H1 (cell line): ENCODE measurements around the gene ACOT2. TPM values are rescaled to one million over a fixed set of nuclear protein-coding genes. Genes with fewer than 3 reads are reported as not detected.

Experiments
- CTCF ChIA-PET: fragments of 300-600 bp; sonication (Branson Sonifier 250); formaldehyde crosslinking; loops from one replicate; lab custom pipeline; 2021; ENCODE audit not compliant: partially characterized antibody; lab: Charles Lee
- POLR2A ChIA-PET: fragments of 300-600 bp; sonication (Branson Sonifier 250); formaldehyde crosslinking; loops from one replicate; lab custom pipeline; 2021; ENCODE audit warnings: inconsistent platforms; ENCODE audit not compliant: partially characterized antibody; lab: Charles Lee
- DNase-seq, 2 experiments: peaks; one replicate each; pipeline versions ENCODE4 v3.0.0 to v3.0.0-alpha.2; 2010 to 2022; ENCODE audit warnings: low spot score in 2 of 2, low read depth in 1 of 2, mixed read lengths in 1 of 2
- FAIRE-seq: peaks from 2 replicates; lab custom pipeline; 2011; peaks lifted over from hg19 to GRCh38; lab: Jason Lieb, UNC
- H2AFZ ChIP-seq: 2 replicates; pipeline ENCODE4 v1.8.1; 2012; ENCODE audit warnings: low read length, inconsistent platforms
- H2AK5ac ChIP-seq: 2 replicates; pipeline ENCODE4 v1.6.1; 2013; ENCODE audit warnings: low read depth, low read length
- H2BK120ac ChIP-seq: replicated peaks from 2 replicates; pipeline ENCODE3; 2013; ENCODE audit warnings: low read depth, low read length, inconsistent platforms
- H2BK12ac ChIP-seq: 2 replicates; pipeline ENCODE4 v1.6.1; 2013; ENCODE audit warnings: low read depth, low read length
- H2BK15ac ChIP-seq: 2 replicates; pipeline ENCODE4 v1.6.1; 2013; ENCODE audit warnings: low read length
- H2BK20ac ChIP-seq: 2 replicates; pipeline ENCODE4 v1.6.1; 2013; ENCODE audit warnings: low read length
- H2BK5ac ChIP-seq: 2 replicates; pipeline ENCODE4 v1.6.1; 2013; ENCODE audit warnings: low read depth, low read length
- H3K14ac ChIP-seq: 2 replicates; pipeline ENCODE4 v1.6.1; 2013; ENCODE audit warnings: inconsistent platforms; ENCODE audit not compliant: insufficient read length
- H3K18ac ChIP-seq: 2 replicates; pipeline ENCODE4 v1.6.1; 2013; ENCODE audit warnings: low read length; ENCODE audit errors: extremely low read depth
- H3K23ac ChIP-seq: 2 replicates; pipeline ENCODE4 v1.6.1; 2013; ENCODE audit warnings: inconsistent platforms; ENCODE audit not compliant: insufficient read length
- H3K23me2 ChIP-seq: 2 replicates; pipeline ENCODE4 v1.6.1; 2013; ENCODE audit warnings: low read depth, low read length
- H3K27ac ChIP-seq: 2 replicates; pipeline ENCODE4 v1.6.1; 2011; ENCODE audit warnings: low read depth, low read length, inconsistent platforms
- H3K27me3 ChIP-seq, 4 experiments: replicated peaks in 1 of 4; 1 replicate in 1 of 4; 2 replicates in 3 of 4; pipeline versions ENCODE4 v1.6.1 to v1.8.1; 2011 to 2013; ENCODE audit warnings: low read length in 3 of 4, mild to moderate bottlenecking in 3 of 4, inconsistent platforms in 2 of 4, mixed read lengths in 2 of 4, moderate library complexity in 1 of 4; ENCODE audit not compliant: control insufficient read depth in 3 of 4, insufficient read depth in 3 of 4; ENCODE audit errors: extremely low read depth in 1 of 4
- H3K36me3 ChIP-seq, 4 experiments: 2 replicates each; pipeline versions ENCODE4 v1.6.1 to v1.8.1; 2011 to 2013; ENCODE audit warnings: mild to moderate bottlenecking in 4 of 4, low read length in 3 of 4, moderate library complexity in 2 of 4, control low read depth in 1 of 4, inconsistent platforms in 1 of 4; ENCODE audit not compliant: insufficient read depth in 4 of 4, control insufficient read depth in 2 of 4
- H3K4ac ChIP-seq: replicated peaks from 2 replicates; pipeline ENCODE3; 2013; ENCODE audit warnings: low read length, low read depth, mixed read lengths, inconsistent platforms; ENCODE audit not compliant: insufficient read length
- H3K4me1 ChIP-seq, 4 experiments: replicated peaks in 1 of 4; 1 replicate in 1 of 4; 2 replicates in 3 of 4; pipeline versions ENCODE4 v1.6.1 to v1.8.1; 2011 to 2013; ENCODE audit warnings: low read length in 3 of 4, inconsistent platforms in 2 of 4, mixed read lengths in 1 of 4; ENCODE audit not compliant: insufficient read depth in 4 of 4, control insufficient read depth in 3 of 4
- H3K4me2 ChIP-seq, 2 experiments: 2 replicates each; pipeline versions ENCODE4 v1.6.1 to v1.8.1; 2011 to 2013; ENCODE audit warnings: low read depth in 2 of 2, low read length in 2 of 2, control low read depth in 1 of 2, inconsistent platforms in 1 of 2, mild to moderate bottlenecking in 1 of 2; ENCODE audit not compliant: insufficient read depth in 1 of 2
- H3K4me3 ChIP-seq, 4 experiments: fragments of 200-600, 300-600 bp in 1 of 4; sonication (generic), shearing (Covaris generic), sonication (Bioruptor Twin) in 1 of 4; 2 replicates each; pipeline versions ENCODE4 v1.5.1 to v1.8.1; 2011 to 2016; ENCODE audit warnings: low read length in 4 of 4, low read depth in 3 of 4, control low read depth in 2 of 4, inconsistent platforms in 2 of 4, mild to moderate bottlenecking in 2 of 4, mixed read lengths in 1 of 4, moderate library complexity in 1 of 4; ENCODE audit not compliant: insufficient read depth in 2 of 4; ENCODE audit errors: extremely low read depth in 1 of 4
- H3K56ac ChIP-seq: replicated peaks from 2 replicates; pipeline ENCODE3; 2013; ENCODE audit warnings: low read depth, mild to moderate bottlenecking, mixed read lengths, low read length, inconsistent platforms; ENCODE audit not compliant: insufficient read length
- H3K79me1 ChIP-seq: 2 replicates; pipeline ENCODE4 v1.6.1; 2013; ENCODE audit warnings: low read depth, low read length, control low read depth
- H3K79me2 ChIP-seq, 2 experiments: 2 replicates each; pipeline versions ENCODE4 v1.6.1 to v1.8.1; 2012 to 2013; ENCODE audit warnings: low read length in 2 of 2, mild to moderate bottlenecking in 2 of 2, inconsistent platforms in 1 of 2; ENCODE audit not compliant: insufficient read depth in 2 of 2, control insufficient read depth in 1 of 2
- H3K9ac ChIP-seq, 4 experiments: replicated peaks in 1 of 4; 1 replicate in 1 of 4; 2 replicates in 3 of 4; pipeline versions ENCODE4 v1.6.1 to v1.8.1; 2011 to 2013; ENCODE audit warnings: low read depth in 3 of 4, low read length in 3 of 4, control low read depth in 2 of 4, mild to moderate bottlenecking in 2 of 4, moderate library complexity in 2 of 4, inconsistent platforms in 1 of 4; ENCODE audit errors: extremely low read depth in 1 of 4
- H3K9me3 ChIP-seq, 2 experiments: 2 replicates each; pipeline versions ENCODE4 v1.6.1 to v1.8.1; 2012 to 2013; ENCODE audit warnings: mild to moderate bottlenecking in 2 of 2, moderate library complexity in 2 of 2, control low read depth in 1 of 2, inconsistent platforms in 1 of 2, low read depth in 1 of 2, low read length in 1 of 2, mixed read lengths in 1 of 2; ENCODE audit not compliant: insufficient read depth in 2 of 2
- H4K20me1 ChIP-seq, 2 experiments: replicated peaks in 1 of 2; 2 replicates each; pipeline versions ENCODE3 to v1.8.1; 2011 to 2013; ENCODE audit warnings: inconsistent platforms in 2 of 2, low read length in 2 of 2, mild to moderate bottlenecking in 1 of 2; ENCODE audit not compliant: insufficient read depth in 2 of 2, control insufficient read depth in 1 of 2
- H4K5ac ChIP-seq: 2 replicates; pipeline ENCODE4 v1.6.1; 2013; ENCODE audit warnings: low read length, low read depth, mixed read lengths, inconsistent platforms; ENCODE audit not compliant: insufficient read length
- H4K8ac ChIP-seq: 2 replicates; pipeline ENCODE4 v1.8.0; 2013; ENCODE audit warnings: mild to moderate bottlenecking, moderate library complexity, low read length, inconsistent platforms; ENCODE audit not compliant: insufficient read depth; ENCODE audit errors: extremely low read depth
- H4K91ac ChIP-seq: replicated peaks from 2 replicates; pipeline ENCODE3; 2013; ENCODE audit warnings: low read length, mixed read lengths, inconsistent platforms; ENCODE audit not compliant: insufficient read length
- SP4 ChIP-seq: IDR thresholded peaks from 2 replicates; pipeline ENCODE4 v1.6.1; 2012; ENCODE audit warnings: low read length, inconsistent platforms
- USF2 ChIP-seq: IDR thresholded peaks from 2 replicates; pipeline ENCODE4 v1.6.1; 2011; ENCODE audit warnings: low read length, improper control_type of control experiment
- WGBS, 2 experiments: shearing (Covaris generic) in 1 of 2; methylation state at CpG; one replicate each; pipeline versions ENCODE4 v1.1.6 to v1.1.7; 2013 to 2015; ENCODE audit warnings: low lambda C conversion rate in 2 of 2, mixed read lengths in 2 of 2, inconsistent platforms in 1 of 2, low coverage in 1 of 2, missing lambda C conversion rate in 1 of 2; ENCODE audit not compliant: insufficient replicate concordance in 2 of 2, insufficient coverage in 1 of 2, insufficient read length in 1 of 2; ENCODE audit errors: extremely low coverage in 1 of 2, missing lambda C conversion rate in 1 of 2; 5-methylcytosine and 5-hydroxymethylcytosine counted together
- polyA plus RNA-seq, 7 experiments: library from polyadenylated mRNA; depleted of rRNA in 3 of 7; stranded (reverse) in 5 of 7; unstranded in 2 of 7; fragments of >200 nt in 5 of 7; fragments of 200-250 nt in 2 of 7; gene quantifications; 1 replicate in 5 of 7; 2 replicates in 1 of 7; 4 replicates in 1 of 7; pipeline versions ENCODE4 v1.2.1 to v1.2.3, GENCODE V29; 2011 to 2013; ENCODE audit warnings: missing spikeins in 2 of 7, mixed read lengths in 2 of 7
- total RNA-seq: library from RNA; stranded (reverse); fragmentation: NEBNext Ultra II Directional; extraction: Animal tissue kit (Norgen Biotek cat#: 25700); gene quantifications from 2 replicates; pipeline ENCODE4 v1.2.1, GENCODE V29; 2021

The ACOT2 gene
- total and polyA plus RNA-seq, 2 of the 8 experiments (the other 6 are each of a cell fraction or from before 2014, with no cell fraction given) = 5.8 to 5.9 TPM

DNA sequence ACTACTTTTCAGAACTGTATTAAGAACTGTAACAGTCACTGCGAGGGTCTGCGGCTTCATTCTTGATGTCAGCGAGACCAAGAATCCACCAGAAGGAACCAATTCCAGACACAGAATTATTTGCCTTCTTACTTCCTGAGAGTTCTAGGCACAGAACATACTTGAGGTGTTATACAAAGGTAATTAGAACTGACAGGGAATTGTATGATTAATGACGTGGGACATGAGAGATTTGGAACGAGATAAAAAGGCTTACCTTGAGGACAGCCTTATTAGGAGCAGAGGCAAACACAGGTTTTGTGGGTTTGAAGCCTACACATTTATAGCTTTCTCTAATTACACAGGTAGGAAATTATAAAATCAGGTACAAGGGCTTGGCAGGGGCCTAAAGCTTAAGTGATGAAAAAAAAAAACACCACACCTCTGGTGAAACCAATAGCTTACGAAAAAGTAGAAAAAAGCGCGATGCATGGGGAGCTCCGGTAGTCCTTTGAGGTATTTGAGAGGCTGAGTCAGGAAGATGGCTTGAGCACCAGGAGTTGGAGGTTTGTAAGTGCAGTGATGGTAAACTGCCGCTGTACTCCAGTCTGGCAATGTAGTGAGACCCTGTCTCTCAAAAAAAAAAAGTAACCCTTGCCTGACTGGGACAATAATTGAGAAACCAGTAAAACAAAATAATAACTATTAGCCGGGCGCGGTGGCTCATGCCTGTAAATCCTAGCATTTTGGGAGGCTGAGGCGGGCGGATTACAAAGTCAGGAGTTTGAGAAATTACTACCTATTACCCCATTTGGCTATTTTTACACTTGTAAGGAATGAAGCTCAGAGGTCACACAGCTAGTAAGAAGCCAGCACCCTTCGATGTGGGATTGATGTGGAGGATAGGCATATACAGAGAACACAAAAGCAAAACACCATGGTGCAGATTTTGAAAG, 795 bp upstream of the ACOT2 start:
- Histone ChIP-seq H4K8ac (no peak overlapping the region), H3K23me2 (peaks cover 7% of the 10 kb centered on the region; the same call in 1 of the 2 replicates), H3K56ac (no peak overlapping the region), H2AK5ac (no peak overlapping the region), H2BK15ac (peak overlapping the region; percentile 10; the same call in 1 of the 2 replicates), H3K9ac (no peak overlapping the region), H3K9me3 (no peaks in the 10 kb centered on the region), H2AFZ (no peak overlapping the region), H4K5ac (no peak overlapping the region), H3K27ac (no peak overlapping the region), H2BK12ac (no peak overlapping the region; the same call in 1 of the 2 replicates), H3K4me2 (peak overlapping the region; percentile 45 to 97; a peak in 3 of 4 replicates), H3K79me2 (no peaks in the 10 kb centered on the region), H3K27me3 (no peaks in the 10 kb centered on the region; a peak in 1 of 7 replicates), H2BK20ac (no peak overlapping the region), H3K18ac (no peak overlapping the region; the same call in 1 of the 2 replicates), H4K91ac (no peak overlapping the region), H2BK120ac (no peak overlapping the region), H3K23ac (no peak overlapping the region), H3K4me1 (peaks cover 0 to 5% (median 2%) of the 10 kb centered on the region in 4 experiments; a peak in 2 of 7 replicates), H3K4me3 (peak overlapping the region in 2 of 4 experiments; percentile 49 to 72; a peak in 4 of 8 replicates), H4K20me1 (no peaks in the 10 kb centered on the region), H3K79me1 (no peaks in the 10 kb centered on the region), H2BK5ac (no peak overlapping the region), H3K4ac (no peak overlapping the region), H3K14ac (no peak overlapping the region), H3K36me3 (no peaks in the 10 kb centered on the region)
- FAIRE-seq (no peak), DNase-seq (no peak)
- ChIA-PET POLR2A (interaction anchor here (0.6 to 3.5 kb wide), 36 partner anchors 10 to 754 kb away, joined by 3 to 14 read pairs (median 4); partner anchors contain the start of genes ACOT1, ACOT4, DNAL1 and RIOX1), CTCF (interaction anchor here (0.6 to 5.8 kb wide), 11 partner anchors 10 to 547 kb away, joined by 3 to 22 read pairs (median 3); no protein-coding TSS in a partner anchor)
- WGBS, 2 experiments = 91% methylated on average over 16 of the region's 16 CpGs; no CpG with 5 or more reads in 1 of the 2 experiments
- TF ChIP-seq USF2 (no peak), SP4 (no peak)
